ENCODE measurements around the gene LGI2. TPM values are rescaled to one million over a fixed set of nuclear protein-coding genes. Genes with fewer than 3 reads are reported as not detected.
"Not testable (repeated sequence)": the region's sequence is repeated elsewhere in the genome, so short reads cannot be mapped to it uniquely, and the experiment has no call there.

Gene LGI2
- 0.10 and 0.30 TPM in 2 replicates for total RNA-seq (2014; rRNA removed; shearing (Covaris generic); ENCODE audit: low replicate concordance)

GRCh38 chr4:25030277-25031076, at the start of gene LGI2:
Gene LGI2 (minus strand): TSS chr4:25030946. CDS start chr4:25030693, 253 bp downstream.
- Histone ChIP-seq H3K9me3 (no peaks in the 10 kb centered on the region), H3K27me3 (no peaks in the 10 kb centered on the region), H3K4me3 (peak within 1 kb of the TSS; percentile 27), H3K36me3 (no peaks in the 10 kb centered on the region)
- DNase-seq, result peak; percentile 40

- Histone ChIP-seq H3K36me3 (no peaks in the 10 kb centered on the region), H3K4me3 (no peak overlapping the region), H3K9me3 (no peaks in the 10 kb centered on the region), H3K27me3 (no peaks in the 10 kb centered on the region)
- DNase-seq, result no peak
Observed at GRCh38 chr4:25078523-25078922, 47.8 kb upstream of the LGI2 start.

GRCh38 chr4:25076625-25077398, 46.1 kb upstream of the LGI2 start:
- DNase-seq, result no peak
- Histone ChIP-seq H3K9me3 (no peaks in the 10 kb centered on the region), H3K27me3 (no peaks in the 10 kb centered on the region), H3K36me3 (no peaks in the 10 kb centered on the region), H3K4me3 (no peak overlapping the region)

GRCh38 chr4:25075851-25076250, 45.1 kb upstream of the LGI2 start:
- Histone ChIP-seq H3K36me3 (no peaks in the 10 kb centered on the region), H3K4me3 (no peak overlapping the region), H3K9me3 (no peaks in the 10 kb centered on the region), H3K27me3 (no peaks in the 10 kb centered on the region)
- no peak for DNase-seq

GRCh38 chr4:25075129-25075528, 44.4 kb upstream of the LGI2 start:
- Histone ChIP-seq H3K27me3 (no peaks in the 10 kb centered on the region), H3K9me3 (no peaks in the 10 kb centered on the region), H3K36me3 (no peaks in the 10 kb centered on the region), H3K4me3 (no peak overlapping the region)
- DNase-seq, result no peak

- Histone ChIP-seq H3K27me3 (no peaks in the 10 kb centered on the region), H3K9me3 (no peaks in the 10 kb centered on the region), H3K36me3 (no peaks in the 10 kb centered on the region), H3K4me3 (no peak overlapping the region)
- DNase-seq, result no peak
Observed at GRCh38 chr4:25070545-25070944, 39.8 kb upstream of the LGI2 start.

- Histone ChIP-seq H3K27me3 (no peaks in the 10 kb centered on the region), H3K36me3 (no peaks in the 10 kb centered on the region), H3K4me3 (no peak overlapping the region), H3K9me3 (no peaks in the 10 kb centered on the region)
- DNase-seq, result no peak
Observed at GRCh38 chr4:25069014-25069413, 38.3 kb upstream of the LGI2 start.

GRCh38 chr4:25068386-25068785, 37.6 kb upstream of the LGI2 start:
- Histone ChIP-seq H3K9me3 (no peaks in the 10 kb centered on the region), H3K4me3 (no peak overlapping the region)
- DNase-seq, result no peak

GRCh38 chr4:25065932-25066590, 35.3 kb upstream of the LGI2 start:
- Histone ChIP-seq H3K27me3 (no peaks in the 10 kb centered on the region), H3K36me3 (no peaks in the 10 kb centered on the region), H3K4me3 (no peak overlapping the region), H3K9me3 (no peaks in the 10 kb centered on the region)
- no peak for DNase-seq

More at GRCh38 chr4:25068386-25068785, 37.6 kb upstream of the LGI2 start:
- Histone ChIP-seq H3K36me3 (no peaks in the 10 kb centered on the region), H3K27me3 (no peaks in the 10 kb centered on the region)

- no peak for DNase-seq
- Histone ChIP-seq H3K36me3 (no peaks in the 10 kb centered on the region), H3K4me3 (no peak overlapping the region), H3K9me3 (no peaks in the 10 kb centered on the region), H3K27me3 (no peaks in the 10 kb centered on the region)
Observed at GRCh38 chr4:25065431-25065858, 34.7 kb upstream of the LGI2 start.

- not testable (repeated sequence) for DNase-seq, H3K27me3 ChIP-seq, H3K9me3 ChIP-seq, H3K36me3 ChIP-seq, H3K4me3 ChIP-seq
Observed at GRCh38 chr4:25064447-25064846, 33.7 kb upstream of the LGI2 start.

- Histone ChIP-seq H3K36me3 (no peaks in the 10 kb centered on the region), H3K9me3 (no peaks in the 10 kb centered on the region), H3K4me3 (no peak overlapping the region), H3K27me3 (no peaks in the 10 kb centered on the region)
- DNase-seq, result no peak
Observed at GRCh38 chr4:25063116-25063515, 32.4 kb upstream of the LGI2 start.

- no peaks in the 10 kb centered on the region for H3K36me3 ChIP-seq
- DNase-seq, result no peak
- no peaks in the 10 kb centered on the region for H3K9me3 ChIP-seq
- no peaks in the 10 kb centered on the region for H3K27me3 ChIP-seq
- no peak overlapping the region for H3K4me3 ChIP-seq
Observed at GRCh38 chr4:25062098-25062497, 31.4 kb upstream of the LGI2 start.

GRCh38 chr4:25061602-25062001, 30.9 kb upstream of the LGI2 start:
- no peak overlapping the region for H3K4me3 ChIP-seq
- DNase-seq, result no peak
- H3K9me3 ChIP-seq, result no peaks in the 10 kb centered on the region
- no peaks in the 10 kb centered on the region for H3K27me3 ChIP-seq
- H3K36me3 ChIP-seq, result no peaks in the 10 kb centered on the region

- no peak overlapping the region for H3K4me3 ChIP-seq
- no peak for DNase-seq
- H3K27me3 ChIP-seq, result no peaks in the 10 kb centered on the region
- H3K9me3 ChIP-seq, result no peaks in the 10 kb centered on the region
- no peaks in the 10 kb centered on the region for H3K36me3 ChIP-seq
Observed at GRCh38 chr4:25060963-25061340, 30.2 kb upstream of the LGI2 start.

- Histone ChIP-seq H3K27me3 (no peaks in the 10 kb centered on the region), H3K4me3 (no peak overlapping the region), H3K9me3 (no peaks in the 10 kb centered on the region), H3K36me3 (no peaks in the 10 kb centered on the region)
- DNase-seq, result no peak
Observed at GRCh38 chr4:25060241-25060962, 29.7 kb upstream of the LGI2 start.

- Histone ChIP-seq H3K9me3 (no peaks in the 10 kb centered on the region), H3K27me3 (no peaks in the 10 kb centered on the region), H3K4me3 (no peak overlapping the region), H3K36me3 (no peaks in the 10 kb centered on the region)
- DNase-seq, result no peak
Observed at GRCh38 chr4:25059791-25060190, 29.0 kb upstream of the LGI2 start.

All from MG63 (cell line).